SK-N-SH (cell line): Measurements from ENCODE around the gene KCNQ4. TPM values are rescaled to one million over a fixed set of nuclear protein-coding genes. Genes with fewer than 3 reads are reported as not detected.

Experiments
- CTCF ChIA-PET: fragments of 300-600, 350-600 bp; formaldehyde crosslinking; extraction: SDS; loops from one replicate; lab custom pipeline; 2021; lab: Yijun Ruan, JAX
- POLR2A ChIA-PET: fragments of 350-600 bp; sonication (Branson Sonifier 250); formaldehyde crosslinking; extraction: SDS; loops from one replicate; lab custom pipeline; 2020; ENCODE audit warnings: antibody characterized with exemption, inconsistent platforms; lab: Yijun Ruan, JAX
- DNase-seq: peaks from one replicate; pipeline ENCODE4 v3.0.0; 2012
- H2AFZ ChIP-seq: fragments of 200-600 bp; sonication (generic); 2 replicates; pipeline ENCODE4 v1.8.1; 2016; ENCODE audit warnings: antibody characterized with exemption, mild to moderate bottlenecking, low read depth
- H3F3A ChIP-seq: fragments of 200-600 bp; sonication (generic); replicated peaks from 2 replicates; pipeline ENCODE3; 2016; ENCODE audit warnings: antibody characterized with exemption, mild to moderate bottlenecking; ENCODE audit not compliant: insufficient read depth
- H3K27ac ChIP-seq, 2 experiments: fragments of 200-500 bp in 1 of 2; fragments of 200-600 bp in 1 of 2; sonication (Bioruptor generic) in 1 of 2; sonication (generic), shearing (Covaris generic) in 1 of 2; 2 replicates each; pipeline versions ENCODE4 v1.5.1 to v1.6.1; 2014 to 2016; ENCODE audit warnings: low read depth in 2 of 2, inconsistent platforms in 1 of 2, low read length in 1 of 2, mild to moderate bottlenecking in 1 of 2, mixed read lengths in 1 of 2
- H3K27me3 ChIP-seq: fragments of 200-600 bp; sonication (generic), shearing (Covaris generic); 2 replicates; pipeline ENCODE4 v1.6.1; 2016; ENCODE audit warnings: mixed run types; ENCODE audit not compliant: insufficient read depth
- H3K36me3 ChIP-seq, 2 experiments: fragments of 200-500 bp in 1 of 2; fragments of 200-600 bp in 1 of 2; sonication (Bioruptor generic) in 1 of 2; sonication (generic) in 1 of 2; replicated peaks in 1 of 2; 2 replicates each; pipeline versions ENCODE3 to v1.5.1; 2014 to 2016; ENCODE audit warnings: low read length in 1 of 2, mild to moderate bottlenecking in 1 of 2; ENCODE audit not compliant: insufficient read depth in 2 of 2, control insufficient read depth in 1 of 2
- H3K4me1 ChIP-seq, 2 experiments: fragments of 200-500 bp in 1 of 2; fragments of 200-600 bp in 1 of 2; sonication (Bioruptor generic) in 1 of 2; sonication (generic), shearing (Covaris generic) in 1 of 2; 2 replicates each; pipeline versions ENCODE4 v1.5.1 to v1.6.1; 2014 to 2016; ENCODE audit warnings: low read depth in 1 of 2, low read length in 1 of 2, mixed run types in 1 of 2; ENCODE audit not compliant: insufficient read depth in 2 of 2, control insufficient read depth in 1 of 2
- H3K4me2 ChIP-seq: fragments of 200-600 bp; sonication (generic), shearing (Covaris generic); 2 replicates; pipeline ENCODE4 v1.6.1; 2017; ENCODE audit warnings: mixed run types
- H3K4me3 ChIP-seq, 2 experiments: fragments of 200-500 bp in 1 of 2; fragments of 200-600 bp in 1 of 2; sonication (Bioruptor generic) in 1 of 2; sonication (generic), shearing (Covaris generic) in 1 of 2; 2 replicates each; pipeline versions ENCODE4 v1.5.1 to v1.8.1; 2014 to 2016; ENCODE audit warnings: low read depth in 2 of 2, inconsistent platforms in 1 of 2, low read length in 1 of 2, mild to moderate bottlenecking in 1 of 2, mixed read lengths in 1 of 2, moderate library complexity in 1 of 2
- H3K79me2 ChIP-seq: fragments of 200-600 bp; sonication (generic); 2 replicates; pipeline ENCODE4 v1.8.1; 2017; ENCODE audit warnings: mild to moderate bottlenecking; ENCODE audit not compliant: insufficient read depth
- H3K9ac ChIP-seq: fragments of 200-600 bp; sonication (generic); 2 replicates; pipeline ENCODE4 v1.6.1; 2017; ENCODE audit warnings: mixed run types
- H3K9me2 ChIP-seq: fragments of 200-600 bp; sonication (generic); 2 replicates; pipeline ENCODE4 v1.6.1; 2017; ENCODE audit warnings: mixed run types
- H3K9me3 ChIP-seq: fragments of 200-600 bp; sonication (generic); 2 replicates; pipeline ENCODE4 v1.6.1; 2017; ENCODE audit warnings: mixed run types, mild to moderate bottlenecking, moderate library complexity
- H4K20me1 ChIP-seq: fragments of 200-600 bp; sonication (generic); 2 replicates; pipeline ENCODE4 v1.6.1; 2017; ENCODE audit warnings: mild to moderate bottlenecking, mixed run types; ENCODE audit not compliant: insufficient read depth
- CHD2 ChIP-seq: fragments of 150-350 bp; IDR thresholded peaks from 2 replicates; pipeline ENCODE4 v1.6.1; 2018; ENCODE audit warnings: low read length; ENCODE audit not compliant: partially characterized antibody
- ELF1 ChIP-seq: IDR thresholded peaks from 2 replicates; pipeline ENCODE4 v1.4.0; 2012
- FOSL2 ChIP-seq: IDR thresholded peaks from 2 replicates; pipeline ENCODE4 v1.4.0; 2012; ENCODE audit warnings: low read depth, mild to moderate bottlenecking, moderate library complexity, borderline replicate concordance
- FOXM1 ChIP-seq: IDR thresholded peaks from 2 replicates; pipeline ENCODE4 v1.4.0; 2012; ENCODE audit warnings: low read depth, mild to moderate bottlenecking
- GABPA ChIP-seq: IDR thresholded peaks from 2 replicates; pipeline ENCODE4 v1.4.0; 2012; ENCODE audit warnings: low read depth, mild to moderate bottlenecking
- MAX ChIP-seq: IDR thresholded peaks from 2 replicates; pipeline ENCODE4 v1.4.0; 2012; ENCODE audit warnings: low read depth
- MEF2A ChIP-seq: IDR thresholded peaks from 2 replicates; pipeline ENCODE4 v1.4.0; 2012; ENCODE audit warnings: low read depth, borderline replicate concordance
- MXI1 ChIP-seq: IDR thresholded peaks from 2 replicates; pipeline ENCODE4 v1.6.1; 2012; ENCODE audit warnings: mild to moderate bottlenecking, low read depth, low read length, improper control_type of control experiment
- NRF1 ChIP-seq: IDR thresholded peaks from 2 replicates; pipeline ENCODE4 v1.6.1; 2012; ENCODE audit warnings: low read depth, mild to moderate bottlenecking, low read length
- POLR2AphosphoS5 ChIP-seq: IDR thresholded peaks from 2 replicates; pipeline ENCODE4 v1.6.1; 2012; ENCODE audit warnings: low read depth, low read length
- RFX5 ChIP-seq: IDR thresholded peaks from 2 replicates; pipeline ENCODE4 v1.6.1; 2012; ENCODE audit warnings: mild to moderate bottlenecking, improper control_type of control experiment, low read length
- RXRA ChIP-seq: IDR thresholded peaks from 2 replicates; pipeline ENCODE4 v1.4.0; 2012; ENCODE audit warnings: low read depth, mild to moderate bottlenecking, borderline replicate concordance
- SIN3A ChIP-seq: IDR thresholded peaks from 2 replicates; pipeline ENCODE4 v1.6.1; 2012; ENCODE audit warnings: low read depth, mild to moderate bottlenecking, low read length, moderate library complexity, borderline replicate concordance
- SMC3 ChIP-seq: IDR thresholded peaks from 2 replicates; pipeline ENCODE4 v1.6.1; 2012; ENCODE audit warnings: low read depth, low read length, improper control_type of control experiment
- TAF1 ChIP-seq: IDR thresholded peaks from 2 replicates; pipeline ENCODE4 v1.6.1; 2012; ENCODE audit warnings: low read depth, mild to moderate bottlenecking, low read length, moderate library complexity, borderline replicate concordance
- TCF12 ChIP-seq: IDR thresholded peaks from 2 replicates; pipeline ENCODE4 v1.4.0; 2012
- YY1 ChIP-seq: IDR thresholded peaks from 2 replicates; pipeline ENCODE4 v1.4.0; 2012; ENCODE audit warnings: low read depth, mild to moderate bottlenecking
- WGBS: methylation state at CpG from one replicate; pipeline ENCODE4 v1.1.6; 2017; ENCODE audit warnings: low lambda C conversion rate; 5-methylcytosine and 5-hydroxymethylcytosine counted together
- polyA plus RNA-seq, 3 experiments: library from polyadenylated mRNA; depleted of rRNA; stranded (reverse); fragments of >200 nt; gene quantifications; 2 replicates each; pipeline ENCODE4 v1.2.3, GENCODE V29; 2012
- TF ChIP-seq, protein P1 (sequence below): IDR thresholded peaks from 2 replicates; pipeline ENCODE4; 2012
- TF ChIP-seq, protein P2 (sequence below): fragments of 200-600 bp; sonication (generic); IDR thresholded peaks from 2 replicates; pipeline ENCODE4 v1.6.1; 2017; ENCODE audit warnings: antibody characterized with exemption, mild to moderate bottlenecking, moderate library complexity
- TF ChIP-seq, protein P3 (sequence below): fragments of 150-350 bp; IDR thresholded peaks from 2 replicates; pipeline ENCODE4 v1.6.1; 2017; ENCODE audit warnings: antibody characterized with exemption, low read length, low read depth, borderline replicate concordance
- TF ChIP-seq, protein P4 (sequence below): IDR thresholded peaks from 2 replicates; pipeline ENCODE4 v1.4.0; 2012; ENCODE audit warnings: low read depth, borderline replicate concordance

KCNQ4 gene
- polyA plus RNA-seq, 1 of the 3 experiments (the other 2 are of a cell fraction) = 0.15 TPM

GRCh38 chr1:40876436-40876761 lies 92.8 kb downstream of the KCNQ4 start:
- POLR2A ChIA-PET = no interaction called here
- TF ChIP-seq FOSL2 = no peak
- TF ChIP-seq YY1 = no peak
- TF ChIP-seq FOXM1 = no peak
- TF ChIP-seq, protein P1, sequence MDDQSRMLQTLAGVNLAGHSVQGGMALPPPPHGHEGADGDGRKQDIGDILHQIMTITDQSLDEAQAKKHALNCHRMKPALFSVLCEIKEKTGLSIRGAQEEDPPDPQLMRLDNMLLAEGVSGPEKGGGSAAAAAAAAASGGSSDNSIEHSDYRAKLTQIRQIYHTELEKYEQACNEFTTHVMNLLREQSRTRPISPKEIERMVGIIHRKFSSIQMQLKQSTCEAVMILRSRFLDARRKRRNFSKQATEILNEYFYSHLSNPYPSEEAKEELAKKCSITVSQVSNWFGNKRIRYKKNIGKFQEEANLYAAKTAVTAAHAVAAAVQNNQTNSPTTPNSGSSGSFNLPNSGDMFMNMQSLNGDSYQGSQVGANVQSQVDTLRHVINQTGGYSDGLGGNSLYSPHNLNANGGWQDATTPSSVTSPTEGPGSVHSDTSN = no peak
- no peak for TF ChIP-seq MXI1
- TF ChIP-seq MEF2A = no peak
- no peak for TF ChIP-seq SIN3A
- no peak for TF ChIP-seq RFX5
- TF ChIP-seq, protein P2, sequence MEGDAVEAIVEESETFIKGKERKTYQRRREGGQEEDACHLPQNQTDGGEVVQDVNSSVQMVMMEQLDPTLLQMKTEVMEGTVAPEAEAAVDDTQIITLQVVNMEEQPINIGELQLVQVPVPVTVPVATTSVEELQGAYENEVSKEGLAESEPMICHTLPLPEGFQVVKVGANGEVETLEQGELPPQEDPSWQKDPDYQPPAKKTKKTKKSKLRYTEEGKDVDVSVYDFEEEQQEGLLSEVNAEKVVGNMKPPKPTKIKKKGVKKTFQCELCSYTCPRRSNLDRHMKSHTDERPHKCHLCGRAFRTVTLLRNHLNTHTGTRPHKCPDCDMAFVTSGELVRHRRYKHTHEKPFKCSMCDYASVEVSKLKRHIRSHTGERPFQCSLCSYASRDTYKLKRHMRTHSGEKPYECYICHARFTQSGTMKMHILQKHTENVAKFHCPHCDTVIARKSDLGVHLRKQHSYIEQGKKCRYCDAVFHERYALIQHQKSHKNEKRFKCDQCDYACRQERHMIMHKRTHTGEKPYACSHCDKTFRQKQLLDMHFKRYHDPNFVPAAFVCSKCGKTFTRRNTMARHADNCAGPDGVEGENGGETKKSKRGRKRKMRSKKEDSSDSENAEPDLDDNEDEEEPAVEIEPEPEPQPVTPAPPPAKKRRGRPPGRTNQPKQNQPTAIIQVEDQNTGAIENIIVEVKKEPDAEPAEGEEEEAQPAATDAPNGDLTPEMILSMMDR = no peak
- TF ChIP-seq TAF1 = no peak
- no peak for TF ChIP-seq MAX
- no peak for TF ChIP-seq CHD2
- no peak for TF ChIP-seq POLR2AphosphoS5

GRCh38 chr1:40876891-40877290 lies 93.3 kb downstream of the KCNQ4 start:
- no peaks in the 10 kb centered on the region for H4K20me1 ChIP-seq
- peak overlapping the region; percentile 54 for H3K9ac ChIP-seq
- no peaks in the 10 kb centered on the region for H3K36me3 ChIP-seq
- CTCF ChIA-PET = interaction anchor here (1.1 to 1.6 kb wide), 4 partner anchors 26 to 75 kb away, joined by 3 to 6 read pairs (median 4); no protein-coding TSS in a partner anchor
- H3K9me3 ChIP-seq = no peaks in the 10 kb centered on the region
- no peaks in the 10 kb centered on the region for H3K9me2 ChIP-seq
- POLR2A ChIA-PET = no interaction called here
- H3K27ac ChIP-seq = peak overlapping the region; percentile 88 to 90
- H3K79me2 ChIP-seq = no peaks in the 10 kb centered on the region
- no peaks in the 10 kb centered on the region for H3K27me3 ChIP-seq
- H3K4me3 ChIP-seq = no peak overlapping the region
- no peak for DNase-seq
- H3K4me2 ChIP-seq = peak overlapping the region; percentile 41; the same call in 1 of the 2 replicates
- H2AFZ ChIP-seq = no peak overlapping the region
- H3K4me1 ChIP-seq = peaks cover 7 to 28% of the 10 kb centered on the region in 2 experiments; a peak in 3 of 4 replicates
- H3F3A ChIP-seq = peaks cover 42% of the 10 kb centered on the region
- 64% methylated on average over 1 of the region's 1 CpG for WGBS
- no peak for TF ChIP-seq POLR2AphosphoS5
- TF ChIP-seq, protein P2 = no peak
- no peak for TF ChIP-seq ELF1
- TF ChIP-seq MAX = no peak
- no peak for TF ChIP-seq RXRA
- TF ChIP-seq NRF1 = no peak
- no peak for TF ChIP-seq TCF12
- TF ChIP-seq, protein P3, sequence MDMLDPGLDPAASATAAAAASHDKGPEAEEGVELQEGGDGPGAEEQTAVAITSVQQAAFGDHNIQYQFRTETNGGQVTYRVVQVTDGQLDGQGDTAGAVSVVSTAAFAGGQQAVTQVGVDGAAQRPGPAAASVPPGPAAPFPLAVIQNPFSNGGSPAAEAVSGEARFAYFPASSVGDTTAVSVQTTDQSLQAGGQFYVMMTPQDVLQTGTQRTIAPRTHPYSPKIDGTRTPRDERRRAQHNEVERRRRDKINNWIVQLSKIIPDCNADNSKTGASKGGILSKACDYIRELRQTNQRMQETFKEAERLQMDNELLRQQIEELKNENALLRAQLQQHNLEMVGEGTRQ = no peak
- TF ChIP-seq, protein P4, sequence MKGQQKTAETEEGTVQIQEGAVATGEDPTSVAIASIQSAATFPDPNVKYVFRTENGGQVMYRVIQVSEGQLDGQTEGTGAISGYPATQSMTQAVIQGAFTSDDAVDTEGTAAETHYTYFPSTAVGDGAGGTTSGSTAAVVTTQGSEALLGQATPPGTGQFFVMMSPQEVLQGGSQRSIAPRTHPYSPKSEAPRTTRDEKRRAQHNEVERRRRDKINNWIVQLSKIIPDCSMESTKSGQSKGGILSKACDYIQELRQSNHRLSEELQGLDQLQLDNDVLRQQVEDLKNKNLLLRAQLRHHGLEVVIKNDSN = no peak
- TF ChIP-seq RFX5 = no peak
- TF ChIP-seq GABPA = no peak
- TF ChIP-seq MEF2A = no peak
- TF ChIP-seq SMC3 = no peak

More at GRCh38 chr1:40876436-40876761, 92.8 kb downstream of the KCNQ4 start:
- peak overlapping the region; percentile 88 to 90; a peak in 3 of 4 replicates for H3K27ac ChIP-seq
- H3K9me2 ChIP-seq = no peaks in the 10 kb centered on the region
- H2AFZ ChIP-seq = no peak overlapping the region
- WGBS = 90% methylated on average over 2 of the region's 2 CpGs
- no peak overlapping the region for H3K9ac ChIP-seq
- H3F3A ChIP-seq = peaks cover 42% of the 10 kb centered on the region
- H3K4me3 ChIP-seq = no peak overlapping the region
- H3K4me1 ChIP-seq = peaks cover 7 to 28% of the 10 kb centered on the region in 2 experiments; a peak in 3 of 4 replicates
- no peaks in the 10 kb centered on the region for H3K9me3 ChIP-seq
- no peaks in the 10 kb centered on the region for H3K79me2 ChIP-seq
- no peaks in the 10 kb centered on the region for H3K36me3 ChIP-seq
- no peak for DNase-seq
- no peak overlapping the region for H3K4me2 ChIP-seq
- CTCF ChIA-PET = interaction anchor here (1.1 to 1.6 kb wide), 5 partner anchors 26 to 76 kb away, joined by 3 to 6 read pairs (median 3); no protein-coding TSS in a partner anchor
- no peaks in the 10 kb centered on the region for H4K20me1 ChIP-seq
- H3K27me3 ChIP-seq = no peaks in the 10 kb centered on the region
